H9 (cell line): ENCODE results near the gene RMDN2. TPM values are rescaled to one million over a fixed set of nuclear protein-coding genes. Genes with fewer than 3 reads are reported as not detected.

ENCODE experiments used
- DNase-seq: peaks from one replicate; pipeline ENCODE4 v3.0.0-alpha.2; 2017
- H2AFZ ChIP-seq: one replicate; pipeline ENCODE4 v1.6.1; 2013; ENCODE audit warnings: mild to moderate bottlenecking, low read length, control low read depth, moderate library complexity
- H2AK5ac ChIP-seq: 2 replicates; pipeline ENCODE4 v1.6.1; 2013; ENCODE audit warnings: low read length, control low read depth, mixed read lengths; ENCODE audit not compliant: insufficient read length
- H2BK120ac ChIP-seq: one replicate; pipeline ENCODE4 v1.6.1; 2013; ENCODE audit warnings: low read depth, mild to moderate bottlenecking, low read length, control low read depth, inconsistent platforms; ENCODE audit not compliant: poor library complexity, severe bottlenecking
- H2BK12ac ChIP-seq: 2 replicates; pipeline ENCODE4 v1.6.1; 2013; ENCODE audit warnings: low read length, control low read depth, mixed read lengths, low read depth; ENCODE audit not compliant: insufficient read length
- H2BK15ac ChIP-seq: 2 replicates; pipeline ENCODE4 v1.6.1; 2013; ENCODE audit warnings: low read depth, low read length, control low read depth
- H2BK20ac ChIP-seq: one replicate; pipeline ENCODE4 v1.6.1; 2013; ENCODE audit warnings: low read depth, mild to moderate bottlenecking, low read length, control low read depth, inconsistent platforms; ENCODE audit not compliant: poor library complexity, severe bottlenecking
- H2BK5ac ChIP-seq: 2 replicates; pipeline ENCODE4 v1.6.1; 2013; ENCODE audit warnings: low read length, control low read depth, mixed read lengths; ENCODE audit not compliant: insufficient read length
- H3K14ac ChIP-seq: 2 replicates; pipeline ENCODE4 v1.6.1; 2013; ENCODE audit warnings: low read length, control low read depth; ENCODE audit not compliant: insufficient read depth
- H3K18ac ChIP-seq: 2 replicates; pipeline ENCODE4 v1.6.1; 2013; ENCODE audit warnings: low read depth, mild to moderate bottlenecking, mixed read lengths, low read length, control low read depth; ENCODE audit not compliant: insufficient read length
- H3K23ac ChIP-seq: 2 replicates; pipeline ENCODE4 v1.6.1; 2013; ENCODE audit warnings: low read length, control low read depth, mixed read lengths, low read depth; ENCODE audit not compliant: insufficient read length
- H3K23me2 ChIP-seq: 2 replicates; pipeline ENCODE4 v1.6.1; 2013; ENCODE audit warnings: low read depth, mild to moderate bottlenecking, mixed read lengths, low read length, control low read depth; ENCODE audit not compliant: insufficient read length, poor library complexity, severe bottlenecking
- H3K27ac ChIP-seq: 2 replicates; pipeline ENCODE4 v1.5.1; 2013; ENCODE audit warnings: low read length, control low read depth, mixed read lengths, low read depth; ENCODE audit not compliant: insufficient read length
- H3K27me3 ChIP-seq: 2 replicates; pipeline ENCODE4 v1.6.1; 2013; ENCODE audit warnings: low read length, control low read depth, inconsistent platforms; ENCODE audit not compliant: insufficient read depth
- H3K4ac ChIP-seq: 2 replicates; pipeline ENCODE4 v1.6.1; 2013; ENCODE audit warnings: low read depth, mild to moderate bottlenecking, control low read depth, inconsistent platforms, low read length, moderate library complexity
- H3K4me1 ChIP-seq: 2 replicates; pipeline ENCODE4 v1.6.1; 2013; ENCODE audit warnings: low read length, control low read depth, inconsistent platforms; ENCODE audit not compliant: insufficient read depth
- H3K4me2 ChIP-seq: 2 replicates; pipeline ENCODE4 v1.6.1; 2013; ENCODE audit warnings: low read length, control low read depth, mixed read lengths; ENCODE audit not compliant: insufficient read length, insufficient read depth
- H3K56ac ChIP-seq: 2 replicates; pipeline ENCODE4 v1.6.1; 2013; ENCODE audit warnings: low read depth, mild to moderate bottlenecking, mixed read lengths, low read length, control low read depth; ENCODE audit not compliant: insufficient read length
- H3K79me1 ChIP-seq: 2 replicates; pipeline ENCODE4 v1.6.1; 2013; ENCODE audit warnings: low read depth, mild to moderate bottlenecking, moderate library complexity, low read length, control low read depth, inconsistent platforms; ENCODE audit not compliant: insufficient read depth, poor library complexity, severe bottlenecking
- H3K79me2 ChIP-seq: 2 replicates; pipeline ENCODE4 v1.6.1; 2013; ENCODE audit warnings: low read length, control low read depth, inconsistent platforms; ENCODE audit not compliant: insufficient read depth
- H3K9ac ChIP-seq: 2 replicates; pipeline ENCODE4 v1.6.1; 2013; ENCODE audit warnings: low read length, control low read depth, mixed read lengths; ENCODE audit not compliant: insufficient read length; ENCODE audit errors: extremely low read depth
- H3K9me3 ChIP-seq: one replicate; pipeline ENCODE4 v1.6.1; 2013; ENCODE audit warnings: low read depth, low read length, inconsistent platforms; ENCODE audit not compliant: control insufficient read depth
- H3T11ph ChIP-seq: one replicate; pipeline ENCODE4 v1.6.1; 2013; ENCODE audit warnings: mild to moderate bottlenecking, low read length, control low read depth, inconsistent platforms
- H4K20me1 ChIP-seq: one replicate; pipeline ENCODE4 v1.6.1; 2013; ENCODE audit not compliant: control insufficient read depth, insufficient read length, insufficient read depth
- H4K5ac ChIP-seq: 2 replicates; pipeline ENCODE4 v1.6.1; 2013; ENCODE audit warnings: low read depth, mild to moderate bottlenecking, mixed read lengths, low read length, control low read depth; ENCODE audit not compliant: insufficient read length
- H4K8ac ChIP-seq: replicated peaks from 2 replicates; pipeline ENCODE4 v1.6.1; 2013; ENCODE audit warnings: low read length, control low read depth, mixed read lengths, low read depth; ENCODE audit not compliant: insufficient read length
- H4K91ac ChIP-seq: 2 replicates; pipeline ENCODE4 v1.6.1; 2013; ENCODE audit warnings: low read depth, mild to moderate bottlenecking, moderate library complexity, mixed read lengths, low read length, control low read depth; ENCODE audit not compliant: insufficient read length
- H3K27ac Mint-ChIP-seq, 3 experiments: 2 replicates in 2 of 3; 3 replicates in 1 of 3; pipeline ENCODE4 v1.8.0; 2020 to 2021; ENCODE audit warnings: mixed read lengths in 3 of 3, mild to moderate bottlenecking in 1 of 3, moderate library complexity in 1 of 3
- H3K27me3 Mint-ChIP-seq: 2 replicates; pipeline ENCODE4 v1.8.0; 2021; ENCODE audit warnings: low read depth, mild to moderate bottlenecking, moderate library complexity, mixed read lengths
- H3K36me3 Mint-ChIP-seq, 3 experiments: 2 replicates in 2 of 3; 3 replicates in 1 of 3; pipeline ENCODE4 v1.8.0; 2020 to 2021; ENCODE audit warnings: low read depth in 3 of 3, mixed read lengths in 3 of 3; ENCODE audit not compliant: insufficient read depth in 1 of 3
- H3K4me1 Mint-ChIP-seq, 2 experiments: 2 replicates each; pipeline ENCODE4 v1.8.0; 2020; ENCODE audit warnings: mixed read lengths in 2 of 2
- H3K4me3 Mint-ChIP-seq, 2 experiments: 2 replicates in 1 of 2; 3 replicates in 1 of 2; pipeline ENCODE4 v1.8.0; 2020 to 2021; ENCODE audit warnings: mild to moderate bottlenecking in 2 of 2, mixed read lengths in 2 of 2, moderate library complexity in 1 of 2
- H3K9me3 Mint-ChIP-seq, 2 experiments: 2 replicates in 1 of 2; 3 replicates in 1 of 2; pipeline ENCODE4 v1.8.0; 2020; ENCODE audit warnings: mild to moderate bottlenecking in 2 of 2, mixed read lengths in 2 of 2, moderate library complexity in 1 of 2
- CTCF ChIP-seq: fragments of 200-600 bp; sonication (generic); conservative IDR thresholded peaks from 3 replicates; pipeline ENCODE4 v1.8.0; 2021; ENCODE audit warnings: antibody characterized with exemption, mild to moderate bottlenecking
- WGBS: extraction: QIAGEN DNeasy Blood & Tissue Kit; methylation state at CpG from one replicate; pipeline ENCODE4 v1.1.7; 2013; ENCODE audit warnings: missing lambda C conversion rate, low lambda C conversion rate, mixed read lengths; ENCODE audit not compliant: insufficient read length; ENCODE audit errors: extremely low coverage; 5-methylcytosine and 5-hydroxymethylcytosine counted together
- total RNA-seq: library from RNA; stranded (reverse); gene quantifications from 2 replicates; pipeline ENCODE4 v1.2.1, GENCODE V29; 2021

RMDN2 gene
- total RNA-seq, 1 experiment from 2014 or later, result 2.8 TPM

DNA sequence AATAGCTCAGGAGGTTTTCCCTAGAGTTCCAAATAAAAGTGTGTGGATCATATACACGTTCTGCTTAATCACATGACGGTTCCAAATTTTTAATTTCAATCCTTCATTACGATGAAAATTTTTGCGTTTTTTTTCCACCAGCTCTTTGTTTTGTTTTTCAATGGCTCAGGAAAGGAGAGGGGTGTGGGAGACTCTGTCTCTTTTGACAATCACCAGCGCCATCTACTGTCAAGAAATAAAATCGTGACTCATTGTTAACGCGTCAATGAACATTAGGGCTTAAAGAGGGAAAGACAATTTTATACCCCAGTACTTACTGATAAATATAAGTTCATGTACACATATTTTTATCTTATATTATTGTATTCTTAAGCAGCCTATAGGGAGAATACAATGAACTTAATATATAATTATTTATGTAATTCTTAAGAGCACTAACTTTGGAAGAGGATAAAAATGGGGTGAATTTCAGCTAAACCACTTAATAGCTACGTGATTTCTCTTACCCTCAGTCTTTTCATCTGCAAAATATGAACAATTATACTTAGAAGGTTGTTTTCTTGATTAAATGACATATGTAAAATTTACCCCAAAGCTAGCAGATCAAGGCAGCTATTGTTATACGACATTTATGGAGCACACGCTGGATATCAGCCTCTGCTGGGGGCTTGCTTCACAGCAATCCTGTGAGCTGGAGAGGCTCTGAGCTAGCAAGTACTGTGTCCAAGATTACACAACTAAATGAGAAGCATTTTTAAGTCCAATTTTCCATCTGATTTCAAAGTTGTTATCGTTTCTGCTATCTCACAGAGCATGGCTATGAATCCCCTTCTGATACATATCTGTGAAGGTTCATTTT is 47.4 kb upstream of the RMDN2 start:
- Histone ChIP-seq H2BK5ac (no peak overlapping the region), H2BK15ac (no peak overlapping the region), H3K9me3 (no peaks in the 10 kb centered on the region), H3K18ac (no peak overlapping the region), H4K20me1 (no peaks in the 10 kb centered on the region), H2AFZ (no peak overlapping the region), H3K79me1 (no peaks in the 10 kb centered on the region), H3K27me3 (no peaks in the 10 kb centered on the region), H4K8ac (no peak overlapping the region), H3K4ac (no peak overlapping the region), H3K14ac (no peak overlapping the region), H3T11ph (no peak overlapping the region), H2BK12ac (no peak overlapping the region), H4K5ac (no peak overlapping the region), H4K91ac (no peak overlapping the region), H3K23ac (no peak overlapping the region), H3K23me2 (no peaks in the 10 kb centered on the region), H3K4me1 (no peaks in the 10 kb centered on the region), H3K4me2 (no peak overlapping the region), H3K27ac (no peak overlapping the region), H3K9ac (no peak overlapping the region), H3K79me2 (no peaks in the 10 kb centered on the region), H3K56ac (no peak overlapping the region), H2BK20ac (no peak overlapping the region), H2BK120ac (no peak overlapping the region), H2AK5ac (no peak overlapping the region)
- no peaks in the 10 kb centered on the region for H3K9me3 Mint-ChIP-seq
- H3K27me3 Mint-ChIP-seq, result peaks cover 15% of the 10 kb centered on the region
- H3K27ac Mint-ChIP-seq, result no peak overlapping the region
- DNase-seq, result no peak
- H3K4me3 Mint-ChIP-seq, result no peak overlapping the region
- TF ChIP-seq CTCF, result peak; percentile 82
- H3K36me3 Mint-ChIP-seq, result no peaks in the 10 kb centered on the region
- WGBS, result no CpG with 5 or more reads among the region's 12 CpGs
- H3K4me1 Mint-ChIP-seq, result peaks cover 36 to 40% of the 10 kb centered on the region in 2 experiments
